BJ (cell line): Measurements from ENCODE around the gene WDTC1. TPM values are rescaled to one million over a fixed set of nuclear protein-coding genes. Genes with fewer than 3 reads are reported as not detected.
"Not testable (repeated sequence)": the region's sequence is repeated elsewhere in the genome, so short reads cannot be mapped to it uniquely, and the experiment has no call there.

ENCODE experiments used
- CTCF ChIA-PET: fragments of 350-600 bp; formaldehyde crosslinking; extraction: SDS; loops from one replicate; lab custom pipeline; 2021; ENCODE audit warnings: antibody characterized with exemption, inconsistent platforms; lab: Yijun Ruan, JAX
- POLR2A ChIA-PET: fragments of 300-600 bp; sonication (Branson Sonifier 250); formaldehyde crosslinking; extraction: SDS; loops from one replicate; lab custom pipeline; 2021; ENCODE audit warnings: antibody characterized with exemption; lab: Charles Lee
- DNase-seq: peaks from one replicate; pipeline ENCODE4 v3.0.0-alpha.2; 2011; ENCODE audit warnings: low read depth
- H3K27me3 ChIP-seq: 2 replicates; pipeline ENCODE4 v1.6.0; 2011; ENCODE audit warnings: low read length; ENCODE audit not compliant: control insufficient read depth, insufficient read depth
- H3K36me3 ChIP-seq: 2 replicates; pipeline ENCODE4 v1.5.1; 2011; ENCODE audit warnings: low read length; ENCODE audit not compliant: control insufficient read depth, insufficient read depth
- H3K4me3 ChIP-seq: 2 replicates; pipeline ENCODE4 v1.5.1; 2011; ENCODE audit warnings: low read depth, mild to moderate bottlenecking, control low read depth, low read length
- polyA minus RNA-seq: library from RNA; depleted of rRNA, polyadenylated mRNA; stranded (reverse); fragments of >200 nt; gene quantifications from 2 replicates; pipeline ENCODE4 v1.2.3, GENCODE V29; 2011; rRNA and poly(A)+ RNA removed
- polyA plus RNA-seq: library from polyadenylated mRNA; depleted of rRNA; stranded (reverse); fragments of >200 nt; gene quantifications from 2 replicates; pipeline ENCODE4 v1.2.3, GENCODE V29; 2011; rRNA removed
- TF ChIP-seq, protein P1 (sequence below): IDR thresholded peaks from 2 replicates; pipeline ENCODE4 v1.5.1; 2011; ENCODE audit warnings: low read depth, mild to moderate bottlenecking, control low read depth, inconsistent platforms, low read length, moderate library complexity; ENCODE audit not compliant: insufficient read depth

WDTC1 gene
- 7.0 and 16.4 TPM in 2 replicates for polyA plus RNA-seq
- polyA minus RNA-seq = 8.8 and 14.1 TPM in 2 replicates

DNA sequence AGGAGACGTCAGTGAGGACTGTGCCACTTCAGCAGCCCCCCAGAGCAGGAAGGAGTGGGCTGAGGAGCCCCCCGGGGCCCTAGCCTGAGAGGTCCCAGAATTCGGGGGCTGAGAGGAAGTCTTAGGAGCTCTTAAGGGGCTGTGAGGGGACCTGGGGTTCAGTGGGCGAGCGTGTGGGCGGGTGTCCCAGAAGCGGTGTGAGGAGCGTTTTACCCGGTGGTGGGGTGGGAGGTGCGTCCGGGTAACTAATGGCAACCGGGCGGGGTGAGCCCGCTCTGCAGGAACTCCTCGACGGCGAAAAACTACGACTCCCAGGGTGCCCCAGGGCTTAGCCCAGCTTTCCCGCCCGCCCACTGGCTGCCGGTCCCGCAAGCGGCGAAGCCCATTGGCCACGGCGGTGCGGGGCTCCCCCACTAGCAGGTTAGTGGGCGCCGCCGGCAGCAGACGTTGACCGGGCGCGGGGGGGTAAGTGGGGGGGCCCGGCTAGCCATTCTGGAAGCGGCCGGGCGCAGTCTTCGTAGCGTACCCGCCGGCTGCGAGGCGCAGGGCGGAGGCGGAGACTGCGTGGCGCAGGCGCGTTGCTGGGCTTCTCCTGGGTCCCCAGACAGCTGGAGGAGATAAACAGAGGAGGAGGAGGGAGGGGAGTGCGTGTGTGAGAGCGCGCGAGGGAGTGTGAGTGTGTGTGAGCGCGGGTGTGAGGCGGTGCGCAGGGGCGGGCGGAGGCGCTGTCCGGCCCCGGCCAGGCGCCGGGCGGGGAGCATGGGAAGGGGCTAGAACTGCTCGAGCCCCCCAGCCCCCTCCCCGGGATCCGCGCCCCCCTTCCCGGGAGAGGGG, at the start of gene WDTC1:
WDTC1 (plus strand) TSS at position 584 of the 834 bp plus-strand sequence. CDS start 26,423 bp downstream, outside the sequence.
- H3K4me3 ChIP-seq = peak within 1 kb of the TSS; percentile 73
- H3K36me3 ChIP-seq = no peaks in the 10 kb centered on the region
- H3K27me3 ChIP-seq = no peaks in the 10 kb centered on the region
- TF ChIP-seq, protein P1, sequence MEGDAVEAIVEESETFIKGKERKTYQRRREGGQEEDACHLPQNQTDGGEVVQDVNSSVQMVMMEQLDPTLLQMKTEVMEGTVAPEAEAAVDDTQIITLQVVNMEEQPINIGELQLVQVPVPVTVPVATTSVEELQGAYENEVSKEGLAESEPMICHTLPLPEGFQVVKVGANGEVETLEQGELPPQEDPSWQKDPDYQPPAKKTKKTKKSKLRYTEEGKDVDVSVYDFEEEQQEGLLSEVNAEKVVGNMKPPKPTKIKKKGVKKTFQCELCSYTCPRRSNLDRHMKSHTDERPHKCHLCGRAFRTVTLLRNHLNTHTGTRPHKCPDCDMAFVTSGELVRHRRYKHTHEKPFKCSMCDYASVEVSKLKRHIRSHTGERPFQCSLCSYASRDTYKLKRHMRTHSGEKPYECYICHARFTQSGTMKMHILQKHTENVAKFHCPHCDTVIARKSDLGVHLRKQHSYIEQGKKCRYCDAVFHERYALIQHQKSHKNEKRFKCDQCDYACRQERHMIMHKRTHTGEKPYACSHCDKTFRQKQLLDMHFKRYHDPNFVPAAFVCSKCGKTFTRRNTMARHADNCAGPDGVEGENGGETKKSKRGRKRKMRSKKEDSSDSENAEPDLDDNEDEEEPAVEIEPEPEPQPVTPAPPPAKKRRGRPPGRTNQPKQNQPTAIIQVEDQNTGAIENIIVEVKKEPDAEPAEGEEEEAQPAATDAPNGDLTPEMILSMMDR = no peak
- ChIA-PET POLR2A (interaction anchor here (0.6 to 0.7 kb wide), 2 partner anchors 8 to 96 kb away, joined by 3 read pairs; no protein-coding TSS in a partner anchor), CTCF (interaction anchor here (0.5 to 1.4 kb wide), 4 partner anchors 22 to 132 kb away, joined by 3 to 5 read pairs (median 4); no protein-coding TSS in a partner anchor)
- peak; percentile 81 for DNase-seq

GRCh38 chr1:27184665-27185064, 49.8 kb upstream of the WDTC1 start:
- H3K36me3 ChIP-seq, POLR2A ChIA-PET, H3K4me3 ChIP-seq, H3K27me3 ChIP-seq, DNase-seq: not testable (repeated sequence)
- CTCF ChIA-PET = interaction anchor here (0.8 to 1.0 kb wide), 3 partner anchors 10 to 14 kb away, joined by 3 to 4 read pairs (median 4); no protein-coding TSS in a partner anchor

GRCh38 chr1:27192039-27192529, 42.3 kb upstream of the WDTC1 start:
- ChIA-PET CTCF (interaction anchor here (1.2 to 1.6 kb wide), 3 partner anchors 29 to 105 kb away, joined by 3 to 5 read pairs (median 4); no protein-coding TSS in a partner anchor), POLR2A (no interaction called here)

DNA sequence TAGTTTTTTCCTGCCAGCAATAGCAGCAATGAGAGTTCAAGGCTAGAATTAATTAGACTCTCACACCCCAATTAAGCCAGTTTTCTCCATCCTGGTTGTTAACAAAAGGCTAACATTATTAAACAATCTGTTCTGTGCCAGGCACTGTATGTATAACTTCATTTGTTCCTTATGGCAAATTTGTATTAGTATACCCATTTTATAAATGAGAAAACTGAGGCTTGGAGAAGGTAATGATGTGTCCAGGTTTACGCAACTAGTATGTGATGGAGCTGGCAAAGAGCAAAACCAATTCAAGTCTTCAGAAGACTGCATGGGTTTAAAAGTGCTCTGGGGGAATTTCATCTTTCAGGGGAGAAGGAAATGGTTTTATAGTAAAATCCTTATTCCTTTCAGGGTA, 41.2 kb upstream of the WDTC1 start:
- Histone ChIP-seq H3K4me3 (no peak overlapping the region), H3K36me3 (no peaks in the 10 kb centered on the region), H3K27me3 (no peaks in the 10 kb centered on the region; the same call in 1 of the 2 replicates)
- ChIA-PET POLR2A (no interaction called here), CTCF (interaction anchor here (1.3 to 3.2 kb wide), 4 partner anchors 11 to 103 kb away, joined by 3 to 8 read pairs (median 6); no protein-coding TSS in a partner anchor)
- no peak for DNase-seq
- TF ChIP-seq, protein P1 = no peak

More at GRCh38 chr1:27192039-27192529, 42.3 kb upstream of the WDTC1 start:
- H3K4me3 ChIP-seq = no peak overlapping the region
- DNase-seq = no peak
- H3K36me3 ChIP-seq = no peaks in the 10 kb centered on the region
- TF ChIP-seq, protein P1 = no peak
- H3K27me3 ChIP-seq = no peaks in the 10 kb centered on the region; the same call in 1 of the 2 replicates

GRCh38 chr1:27201295-27201694, 33.1 kb upstream of the WDTC1 start:
- CTCF ChIA-PET = no interaction called here
- no peak for DNase-seq
- TF ChIP-seq, protein P1 = no peak
- Histone ChIP-seq H3K27me3 (no peaks in the 10 kb centered on the region), H3K36me3 (no peaks in the 10 kb centered on the region), H3K4me3 (no peak overlapping the region)
- POLR2A ChIA-PET = no interaction called here
